HEK293T (cell line): Measurements from ENCODE around the gene SLC66A2.

ENCODE experiments used
- ARNT ChIP-seq: fragments of 450-650 bp; IDR thresholded peaks from 2 replicates; pipeline ENCODE4 v1.6.1; 2017; ENCODE audit warnings: mild to moderate bottlenecking
- BHLHE40 ChIP-seq: fragments of 450-650 bp; IDR thresholded peaks from 2 replicates; pipeline ENCODE4 v1.6.1; 2016; ENCODE audit warnings: mild to moderate bottlenecking, moderate library complexity, borderline replicate concordance
- CTBP1 ChIP-seq: fragments of 450-650 bp; IDR thresholded peaks from 2 replicates; pipeline ENCODE4 v1.6.1; 2016; ENCODE audit warnings: borderline replicate concordance
- FOXK2 ChIP-seq: fragments of 450-650 bp; IDR thresholded peaks from 2 replicates; pipeline ENCODE4 v1.6.1; 2016; ENCODE audit warnings: mild to moderate bottlenecking
- FOXM1 ChIP-seq: fragments of 450-650 bp; IDR thresholded peaks from 2 replicates; pipeline ENCODE4 v1.6.1; 2017; ENCODE audit warnings: mild to moderate bottlenecking, borderline replicate concordance
- HDGF ChIP-seq: fragments of 450-650 bp; IDR thresholded peaks from 2 replicates; pipeline ENCODE4 v1.6.1; 2017; ENCODE audit warnings: antibody characterized with exemption, borderline replicate concordance
- NFRKB ChIP-seq: fragments of 450-650 bp; IDR thresholded peaks from 2 replicates; pipeline ENCODE4 v1.6.1; 2016; ENCODE audit warnings: mild to moderate bottlenecking, moderate library complexity
- SP1 ChIP-seq: fragments of 450-650 bp; IDR thresholded peaks from 2 replicates; pipeline ENCODE4 v1.6.1; 2017
- TF ChIP-seq, protein P1 (sequence below): fragments of 450-650 bp; IDR thresholded peaks from 2 replicates; pipeline ENCODE4 v1.6.1; 2016

- TF ChIP-seq CTBP1 (no peak), BHLHE40 (no peak), NFRKB (no peak), FOXM1 (no peak), HDGF (no peak), ARNT (no peak), FOXK2 (no peak), SP1 (no peak)
- TF ChIP-seq, protein P1, sequence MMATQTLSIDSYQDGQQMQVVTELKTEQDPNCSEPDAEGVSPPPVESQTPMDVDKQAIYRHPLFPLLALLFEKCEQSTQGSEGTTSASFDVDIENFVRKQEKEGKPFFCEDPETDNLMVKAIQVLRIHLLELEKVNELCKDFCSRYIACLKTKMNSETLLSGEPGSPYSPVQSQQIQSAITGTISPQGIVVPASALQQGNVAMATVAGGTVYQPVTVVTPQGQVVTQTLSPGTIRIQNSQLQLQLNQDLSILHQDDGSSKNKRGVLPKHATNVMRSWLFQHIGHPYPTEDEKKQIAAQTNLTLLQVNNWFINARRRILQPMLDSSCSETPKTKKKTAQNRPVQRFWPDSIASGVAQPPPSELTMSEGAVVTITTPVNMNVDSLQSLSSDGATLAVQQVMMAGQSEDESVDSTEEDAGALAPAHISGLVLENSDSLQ, result no peak
Observed at GRCh38 chr18:79906706-79907105, 44.7 kb downstream of the SLC66A2 start.
